ENCODE data around the gene TNNT1. TPM values are rescaled to one million over a fixed set of nuclear protein-coding genes. Genes with fewer than 3 reads are reported as not detected.
A peak's percentile ranks its signal among the peaks of the same experiment; 100 is the strongest.
"Not testable (repeated sequence)": the region's sequence is repeated elsewhere in the genome, so short reads cannot be mapped to it uniquely, and the experiment has no call there.

TNNT1 gene
- total and polyA plus RNA-seq, 8 donors = 1.1 to 4.3 (median 1.6) TPM; not detected in 1

- Histone ChIP-seq H3K36me3 (no peaks in the 10 kb centered on the region), H3K4me3 (no peak overlapping the region), H3K9me3 (no peaks in the 10 kb centered on the region), H3K4me1 (peaks cover 0 to 9% of the 10 kb centered on the region in 2 donors), H3K27me3 (peaks cover 50 to 90% of the 10 kb centered on the region in 2 donors), H3K27ac (no peak overlapping the region)
- no peak for ATAC-seq
- intact Hi-C loops (cut with DNase I) = no loop called here
- TF ChIP-seq, protein P1, sequence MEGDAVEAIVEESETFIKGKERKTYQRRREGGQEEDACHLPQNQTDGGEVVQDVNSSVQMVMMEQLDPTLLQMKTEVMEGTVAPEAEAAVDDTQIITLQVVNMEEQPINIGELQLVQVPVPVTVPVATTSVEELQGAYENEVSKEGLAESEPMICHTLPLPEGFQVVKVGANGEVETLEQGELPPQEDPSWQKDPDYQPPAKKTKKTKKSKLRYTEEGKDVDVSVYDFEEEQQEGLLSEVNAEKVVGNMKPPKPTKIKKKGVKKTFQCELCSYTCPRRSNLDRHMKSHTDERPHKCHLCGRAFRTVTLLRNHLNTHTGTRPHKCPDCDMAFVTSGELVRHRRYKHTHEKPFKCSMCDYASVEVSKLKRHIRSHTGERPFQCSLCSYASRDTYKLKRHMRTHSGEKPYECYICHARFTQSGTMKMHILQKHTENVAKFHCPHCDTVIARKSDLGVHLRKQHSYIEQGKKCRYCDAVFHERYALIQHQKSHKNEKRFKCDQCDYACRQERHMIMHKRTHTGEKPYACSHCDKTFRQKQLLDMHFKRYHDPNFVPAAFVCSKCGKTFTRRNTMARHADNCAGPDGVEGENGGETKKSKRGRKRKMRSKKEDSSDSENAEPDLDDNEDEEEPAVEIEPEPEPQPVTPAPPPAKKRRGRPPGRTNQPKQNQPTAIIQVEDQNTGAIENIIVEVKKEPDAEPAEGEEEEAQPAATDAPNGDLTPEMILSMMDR (IDR thresholded peaks at IDR 0.05) = no peak
- DNase-seq = no peak
Measured at GRCh38 chr19:55158423-55158822, 9.4 kb upstream of the TNNT1 start.

DNA sequence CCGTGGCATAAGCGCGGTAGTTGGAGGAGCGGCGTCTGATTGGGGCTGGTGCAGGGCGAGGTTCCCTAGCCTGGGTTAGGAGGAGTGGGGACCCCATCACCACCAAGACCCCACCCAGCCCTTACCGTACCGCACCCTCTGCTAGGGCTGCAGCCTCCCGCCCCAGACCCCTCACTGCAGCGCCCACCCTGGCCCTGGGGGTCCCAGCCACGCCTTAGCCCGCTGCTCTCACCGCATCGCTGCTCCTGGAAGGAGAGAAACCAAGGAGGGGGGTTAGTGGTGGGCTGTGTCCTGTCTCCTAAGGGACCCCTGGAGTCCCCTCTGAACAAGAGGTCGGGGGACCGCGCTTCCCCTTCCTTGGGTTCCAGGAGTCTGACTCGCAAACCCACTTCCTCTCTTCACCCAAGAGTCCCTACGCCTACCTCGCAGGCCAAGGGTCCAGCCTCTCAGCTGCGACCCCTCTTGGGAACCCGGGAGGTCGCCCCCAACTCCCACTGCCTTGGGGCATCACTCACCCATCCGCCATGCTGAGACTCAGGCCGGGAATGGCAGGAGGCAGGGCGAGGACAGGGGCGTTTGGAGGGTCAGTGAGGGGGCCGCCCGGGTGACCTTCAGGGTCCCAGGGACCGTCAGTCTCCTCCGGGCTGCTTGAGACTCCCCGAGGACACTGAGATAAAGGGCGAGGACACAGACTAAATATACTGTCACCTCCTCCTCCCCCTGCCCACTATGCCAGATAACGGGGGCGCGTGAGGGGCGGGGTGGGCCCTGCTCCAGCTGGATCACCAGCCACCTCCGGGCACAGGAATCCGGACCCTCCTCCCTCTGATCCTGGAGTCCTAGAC is 8.3 kb upstream of the TNNT1 start, which contains the start of gene TNNI3:
Gene TNNI3, minus strand, starts transcription at position 669 of the 845 bp plus-strand sequence. Its CDS starts 143 bp downstream, at position 526.
- Histone ChIP-seq H3K27ac (no peak within 1 kb of the TSS), H3K27me3 (peaks cover 45 to 87% of the 10 kb centered on the region in 2 donors), H3K9me3 (no peaks in the 10 kb centered on the region), H3K4me3 (no peak within 1 kb of the TSS), H3K36me3 (no peaks in the 10 kb centered on the region), H3K4me1 (peaks cover 0 to 9% of the 10 kb centered on the region in 2 donors)
- TF ChIP-seq, protein P1 (IDR thresholded peaks at IDR 0.05) = no peak
- DNase-seq = peak in 1 of 4 donors; percentile 60
- no peak for ATAC-seq
- intact Hi-C loops (cut with DNase I) = no loop called here

- intact Hi-C loops (cut with DNase I) = no loop called here
- Histone ChIP-seq H3K36me3 (no peaks in the 10 kb centered on the region), H3K4me3 (no peak overlapping the region), H3K27me3 (peaks cover 37 to 78% of the 10 kb centered on the region in 2 donors), H3K9me3 (peaks cover 0 to 3% of the 10 kb centered on the region in 2 donors), H3K27ac (no peak overlapping the region), H3K4me1 (peaks cover 0 to 9% of the 10 kb centered on the region in 2 donors)
- TF ChIP-seq, protein P1 (IDR thresholded peaks at IDR 0.05) = no peak
- DNase-seq (peak in 1 of 4 donors; percentile 78), ATAC-seq (peak; percentile 36)
Measured at GRCh38 chr19:55156202-55157063, 7.4 kb upstream of the TNNT1 start.

DNA sequence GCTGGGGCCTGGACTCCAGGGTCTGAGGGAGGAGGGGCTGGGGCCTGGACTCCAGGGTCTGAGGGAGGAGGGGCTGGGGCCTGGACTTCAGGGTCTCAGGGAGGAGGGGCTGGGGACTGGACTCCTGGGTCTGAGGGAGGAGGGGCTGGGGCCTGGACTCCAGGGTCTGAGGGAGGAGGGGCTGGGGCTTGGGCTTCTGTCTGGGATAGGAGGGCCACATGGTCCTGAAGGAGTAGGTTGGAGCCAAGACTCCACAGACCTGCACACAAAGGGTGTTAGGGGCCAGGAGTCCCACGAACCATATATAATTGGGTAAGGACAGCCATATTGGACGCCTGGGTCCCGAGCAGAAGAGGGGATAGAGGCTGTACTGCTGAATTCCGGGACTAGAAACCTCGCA is 6.8 kb upstream of the TNNT1 start:
- DNase-seq; ATAC-seq; intact Hi-C loops (cut with DNase I); H3K4me3 ChIP-seq; H3K36me3 ChIP-seq; H3K9me3 ChIP-seq; H3K27ac ChIP-seq; H3K4me1 ChIP-seq: not testable (repeated sequence)
- peaks cover 30 to 72% of the 10 kb centered on the region in 2 donors for H3K27me3 ChIP-seq

DNA sequence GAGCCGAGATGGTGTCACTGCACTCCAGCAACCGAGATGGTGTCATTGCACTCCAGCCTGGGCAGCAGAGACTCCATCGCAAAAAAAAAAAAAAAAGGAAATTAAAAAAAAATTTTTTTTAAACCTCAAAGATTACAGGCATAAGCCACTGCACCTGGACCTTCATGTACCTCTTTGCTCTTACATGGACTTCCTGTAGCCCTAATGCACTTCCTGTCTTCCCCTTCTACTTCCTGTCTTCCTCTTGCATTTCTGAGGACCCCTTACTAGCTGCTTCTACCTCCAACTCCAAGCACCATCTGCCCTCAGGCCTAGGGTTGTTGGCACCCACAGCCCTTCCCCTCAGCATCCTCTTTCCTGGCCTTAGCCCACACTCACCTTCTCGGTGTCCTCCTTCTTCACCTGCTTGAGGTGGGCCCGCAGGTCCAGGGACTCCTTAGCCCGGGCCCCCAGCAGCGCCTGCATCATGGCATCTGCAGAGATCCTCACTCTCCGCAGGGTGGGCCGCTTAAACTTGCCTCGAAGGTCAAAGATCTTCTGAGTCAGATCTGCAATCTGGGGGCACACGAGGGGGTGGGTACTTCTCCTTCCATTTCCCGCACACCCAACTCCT is 4.8 kb upstream of the TNNT1 start:
- no peaks in the 10 kb centered on the region for H3K36me3 ChIP-seq
- intact Hi-C loops (cut with DNase I) = no loop called here
- no peak for ATAC-seq
- H3K9me3 ChIP-seq = peaks cover 0 to 3% of the 10 kb centered on the region in 2 donors
- DNase-seq = peak in 1 of 4 donors; percentile 47
- H3K4me3 ChIP-seq = no peak overlapping the region
- H3K27me3 ChIP-seq = peaks cover 33 to 67% of the 10 kb centered on the region in 2 donors
- H3K27ac ChIP-seq = no peak overlapping the region
- peaks cover 0 to 9% of the 10 kb centered on the region in 2 donors for H3K4me1 ChIP-seq
- TF ChIP-seq, protein P1 (IDR thresholded peaks at IDR 0.05) = no peak
